H1 (cell line): ENCODE measurements around the gene UMAD1. TPM values are rescaled to one million over a fixed set of nuclear protein-coding genes. Genes with fewer than 3 reads are reported as not detected.

Source experiments
- CTCF ChIA-PET: fragments of 300-600 bp; sonication (Branson Sonifier 250); formaldehyde crosslinking; loops from one replicate; lab custom pipeline; 2021; ENCODE audit not compliant: partially characterized antibody; lab: Charles Lee
- POLR2A ChIA-PET: fragments of 300-600 bp; sonication (Branson Sonifier 250); formaldehyde crosslinking; loops from one replicate; lab custom pipeline; 2021; ENCODE audit warnings: inconsistent platforms; ENCODE audit not compliant: partially characterized antibody; lab: Charles Lee
- DNase-seq, 2 experiments: peaks; one replicate each; pipeline versions ENCODE4 v3.0.0 to v3.0.0-alpha.2; 2010 to 2022; ENCODE audit warnings: low spot score in 2 of 2, low read depth in 1 of 2, mixed read lengths in 1 of 2
- FAIRE-seq: peaks from 2 replicates; lab custom pipeline; 2011; peaks lifted over from hg19 to GRCh38; lab: Jason Lieb, UNC
- H2AFZ ChIP-seq: 2 replicates; pipeline ENCODE4 v1.8.1; 2012; ENCODE audit warnings: low read length, inconsistent platforms
- H2AK5ac ChIP-seq: 2 replicates; pipeline ENCODE4 v1.6.1; 2013; ENCODE audit warnings: low read depth, low read length
- H2BK120ac ChIP-seq: replicated peaks from 2 replicates; pipeline ENCODE3; 2013; ENCODE audit warnings: low read depth, low read length, inconsistent platforms
- H2BK12ac ChIP-seq: 2 replicates; pipeline ENCODE4 v1.6.1; 2013; ENCODE audit warnings: low read depth, low read length
- H2BK15ac ChIP-seq: 2 replicates; pipeline ENCODE4 v1.6.1; 2013; ENCODE audit warnings: low read length
- H2BK20ac ChIP-seq: 2 replicates; pipeline ENCODE4 v1.6.1; 2013; ENCODE audit warnings: low read length
- H2BK5ac ChIP-seq: 2 replicates; pipeline ENCODE4 v1.6.1; 2013; ENCODE audit warnings: low read depth, low read length
- H3K14ac ChIP-seq: 2 replicates; pipeline ENCODE4 v1.6.1; 2013; ENCODE audit warnings: inconsistent platforms; ENCODE audit not compliant: insufficient read length
- H3K18ac ChIP-seq: 2 replicates; pipeline ENCODE4 v1.6.1; 2013; ENCODE audit warnings: low read length; ENCODE audit errors: extremely low read depth
- H3K23ac ChIP-seq: 2 replicates; pipeline ENCODE4 v1.6.1; 2013; ENCODE audit warnings: inconsistent platforms; ENCODE audit not compliant: insufficient read length
- H3K23me2 ChIP-seq: 2 replicates; pipeline ENCODE4 v1.6.1; 2013; ENCODE audit warnings: low read depth, low read length
- H3K27ac ChIP-seq: 2 replicates; pipeline ENCODE4 v1.6.1; 2011; ENCODE audit warnings: low read depth, low read length, inconsistent platforms
- H3K27me3 ChIP-seq, 4 experiments: replicated peaks in 1 of 4; 1 replicate in 1 of 4; 2 replicates in 3 of 4; pipeline versions ENCODE4 v1.6.1 to v1.8.1; 2011 to 2013; ENCODE audit warnings: low read length in 3 of 4, mild to moderate bottlenecking in 3 of 4, inconsistent platforms in 2 of 4, mixed read lengths in 2 of 4, moderate library complexity in 1 of 4; ENCODE audit not compliant: control insufficient read depth in 3 of 4, insufficient read depth in 3 of 4; ENCODE audit errors: extremely low read depth in 1 of 4
- H3K36me3 ChIP-seq, 4 experiments: 2 replicates each; pipeline versions ENCODE4 v1.6.1 to v1.8.1; 2011 to 2013; ENCODE audit warnings: mild to moderate bottlenecking in 4 of 4, low read length in 3 of 4, moderate library complexity in 2 of 4, control low read depth in 1 of 4, inconsistent platforms in 1 of 4; ENCODE audit not compliant: insufficient read depth in 4 of 4, control insufficient read depth in 2 of 4
- H3K4ac ChIP-seq: replicated peaks from 2 replicates; pipeline ENCODE3; 2013; ENCODE audit warnings: low read length, low read depth, mixed read lengths, inconsistent platforms; ENCODE audit not compliant: insufficient read length
- H3K4me1 ChIP-seq, 4 experiments: replicated peaks in 1 of 4; 1 replicate in 1 of 4; 2 replicates in 3 of 4; pipeline versions ENCODE4 v1.6.1 to v1.8.1; 2011 to 2013; ENCODE audit warnings: low read length in 3 of 4, inconsistent platforms in 2 of 4, mixed read lengths in 1 of 4; ENCODE audit not compliant: insufficient read depth in 4 of 4, control insufficient read depth in 3 of 4
- H3K4me2 ChIP-seq, 2 experiments: 2 replicates each; pipeline versions ENCODE4 v1.6.1 to v1.8.1; 2011 to 2013; ENCODE audit warnings: low read depth in 2 of 2, low read length in 2 of 2, control low read depth in 1 of 2, inconsistent platforms in 1 of 2, mild to moderate bottlenecking in 1 of 2; ENCODE audit not compliant: insufficient read depth in 1 of 2
- H3K4me3 ChIP-seq, 4 experiments: fragments of 200-600, 300-600 bp in 1 of 4; sonication (generic), shearing (Covaris generic), sonication (Bioruptor Twin) in 1 of 4; 2 replicates each; pipeline versions ENCODE4 v1.5.1 to v1.8.1; 2011 to 2016; ENCODE audit warnings: low read length in 4 of 4, low read depth in 3 of 4, control low read depth in 2 of 4, inconsistent platforms in 2 of 4, mild to moderate bottlenecking in 2 of 4, mixed read lengths in 1 of 4, moderate library complexity in 1 of 4; ENCODE audit not compliant: insufficient read depth in 2 of 4; ENCODE audit errors: extremely low read depth in 1 of 4
- H3K56ac ChIP-seq: replicated peaks from 2 replicates; pipeline ENCODE3; 2013; ENCODE audit warnings: low read depth, mild to moderate bottlenecking, mixed read lengths, low read length, inconsistent platforms; ENCODE audit not compliant: insufficient read length
- H3K79me1 ChIP-seq: 2 replicates; pipeline ENCODE4 v1.6.1; 2013; ENCODE audit warnings: low read depth, low read length, control low read depth
- H3K79me2 ChIP-seq, 2 experiments: 2 replicates each; pipeline versions ENCODE4 v1.6.1 to v1.8.1; 2012 to 2013; ENCODE audit warnings: low read length in 2 of 2, mild to moderate bottlenecking in 2 of 2, inconsistent platforms in 1 of 2; ENCODE audit not compliant: insufficient read depth in 2 of 2, control insufficient read depth in 1 of 2
- H3K9ac ChIP-seq, 4 experiments: replicated peaks in 1 of 4; 1 replicate in 1 of 4; 2 replicates in 3 of 4; pipeline versions ENCODE4 v1.6.1 to v1.8.1; 2011 to 2013; ENCODE audit warnings: low read depth in 3 of 4, low read length in 3 of 4, control low read depth in 2 of 4, mild to moderate bottlenecking in 2 of 4, moderate library complexity in 2 of 4, inconsistent platforms in 1 of 4; ENCODE audit errors: extremely low read depth in 1 of 4
- H3K9me3 ChIP-seq, 2 experiments: 2 replicates each; pipeline versions ENCODE4 v1.6.1 to v1.8.1; 2012 to 2013; ENCODE audit warnings: mild to moderate bottlenecking in 2 of 2, moderate library complexity in 2 of 2, control low read depth in 1 of 2, inconsistent platforms in 1 of 2, low read depth in 1 of 2, low read length in 1 of 2, mixed read lengths in 1 of 2; ENCODE audit not compliant: insufficient read depth in 2 of 2
- H4K20me1 ChIP-seq, 2 experiments: replicated peaks in 1 of 2; 2 replicates each; pipeline versions ENCODE3 to v1.8.1; 2011 to 2013; ENCODE audit warnings: inconsistent platforms in 2 of 2, low read length in 2 of 2, mild to moderate bottlenecking in 1 of 2; ENCODE audit not compliant: insufficient read depth in 2 of 2, control insufficient read depth in 1 of 2
- H4K5ac ChIP-seq: 2 replicates; pipeline ENCODE4 v1.6.1; 2013; ENCODE audit warnings: low read length, low read depth, mixed read lengths, inconsistent platforms; ENCODE audit not compliant: insufficient read length
- H4K8ac ChIP-seq: 2 replicates; pipeline ENCODE4 v1.8.0; 2013; ENCODE audit warnings: mild to moderate bottlenecking, moderate library complexity, low read length, inconsistent platforms; ENCODE audit not compliant: insufficient read depth; ENCODE audit errors: extremely low read depth
- H4K91ac ChIP-seq: replicated peaks from 2 replicates; pipeline ENCODE3; 2013; ENCODE audit warnings: low read length, mixed read lengths, inconsistent platforms; ENCODE audit not compliant: insufficient read length
- ASH2L ChIP-seq: fragments of 200-600, 300-600 bp; sonication (generic); IDR thresholded peaks from one replicate; pipeline ENCODE4 v1.7.1; 2017; ENCODE audit warnings: low read length
- CEBPB ChIP-seq: IDR thresholded peaks from 2 replicates; pipeline ENCODE4 v1.6.1; 2012; ENCODE audit warnings: low read depth, low read length
- CTCF ChIP-seq, 3 experiments: IDR thresholded peaks; 1 replicate in 2 of 3; 2 replicates in 1 of 3; pipeline versions ENCODE4 v1.5.1 to v1.6.1; 2011; ENCODE audit warnings: low read length in 3 of 3, mild to moderate bottlenecking in 3 of 3, inconsistent platforms in 2 of 3, low read depth in 1 of 3, moderate library complexity in 1 of 3; ENCODE audit not compliant: insufficient read depth in 1 of 3; ENCODE audit errors: control extremely low read depth in 1 of 3
- RAD21 ChIP-seq, 2 experiments: IDR thresholded peaks in 1 of 2; conservative IDR thresholded peaks in 1 of 2; 2 replicates each; pipeline ENCODE4 v1.6.1; 2011; ENCODE audit warnings: low read depth in 2 of 2, low read length in 2 of 2, improper control_type of control experiment in 1 of 2, inconsistent platforms in 1 of 2, mild to moderate bottlenecking in 1 of 2, moderate library complexity in 1 of 2
- RNF2 ChIP-seq: fragments of 200-900, 300-1000 bp; sonication (generic); IDR thresholded peaks from 2 replicates; pipeline ENCODE4 v1.7.1; 2016; ENCODE audit warnings: borderline replicate concordance, low read depth, mild to moderate bottlenecking, antibody characterized with exemption, low read length; ENCODE audit not compliant: poor library complexity, severe bottlenecking; ENCODE audit errors: missing control alignments
- WGBS, 2 experiments: shearing (Covaris generic) in 1 of 2; methylation state at CpG; one replicate each; pipeline versions ENCODE4 v1.1.6 to v1.1.7; 2013 to 2015; ENCODE audit warnings: low lambda C conversion rate in 2 of 2, mixed read lengths in 2 of 2, inconsistent platforms in 1 of 2, low coverage in 1 of 2, missing lambda C conversion rate in 1 of 2; ENCODE audit not compliant: insufficient replicate concordance in 2 of 2, insufficient coverage in 1 of 2, insufficient read length in 1 of 2; ENCODE audit errors: extremely low coverage in 1 of 2, missing lambda C conversion rate in 1 of 2; 5-methylcytosine and 5-hydroxymethylcytosine counted together
- polyA plus RNA-seq, 7 experiments: library from polyadenylated mRNA; depleted of rRNA in 3 of 7; stranded (reverse) in 5 of 7; unstranded in 2 of 7; fragments of >200 nt in 5 of 7; fragments of 200-250 nt in 2 of 7; gene quantifications; 1 replicate in 5 of 7; 2 replicates in 1 of 7; 4 replicates in 1 of 7; pipeline versions ENCODE4 v1.2.1 to v1.2.3, GENCODE V29; 2011 to 2013; ENCODE audit warnings: missing spikeins in 2 of 7, mixed read lengths in 2 of 7
- total RNA-seq: library from RNA; stranded (reverse); fragmentation: NEBNext Ultra II Directional; extraction: Animal tissue kit (Norgen Biotek cat#: 25700); gene quantifications from 2 replicates; pipeline ENCODE4 v1.2.1, GENCODE V29; 2021

Gene UMAD1
- total and polyA plus RNA-seq, 2 of the 8 experiments (the other 6 are each of a cell fraction or from before 2014, with no cell fraction given), result 10.4 to 12.3 TPM

- no peak overlapping the region for H2BK5ac ChIP-seq
- TF ChIP-seq RNF2 (no peak), CTCF (IDR thresholded peaks at IDR 0.05; ENCODE audit: control extremely low read depth in 1 of 3, insufficient read depth in 1 of 3, low read depth in 1 of 3, low read length in 3 of 3) (peak in 1 of 3 experiments; percentile 33; a peak in 2 of 4 replicates), ASH2L (no peak), RAD21 (IDR thresholded peaks at IDR 0.05 in 1 of 2, conservative IDR thresholded peaks at IDR 0.05 in 1 of 2; ENCODE audit: low read depth in 2 of 2, low read length in 2 of 2) (peak; percentile 56 to 63), CEBPB (peak; percentile 35; the same call in 1 of the 2 replicates)
- H4K8ac ChIP-seq, result no peak overlapping the region
- H2AK5ac ChIP-seq, result no peak overlapping the region
- H3K4ac ChIP-seq, result no peak overlapping the region
- no peaks in the 10 kb centered on the region for H4K20me1 ChIP-seq
- H4K5ac ChIP-seq, result no peak overlapping the region
- POLR2A ChIA-PET, result no interaction called here
- no peak overlapping the region for H3K56ac ChIP-seq
- H3K14ac ChIP-seq, result no peak overlapping the region
- H3K79me2 ChIP-seq, result no peaks in the 10 kb centered on the region
- no peak overlapping the region for H3K27ac ChIP-seq
- H3K4me2 ChIP-seq, result no peak overlapping the region
- no peaks in the 10 kb centered on the region for H3K23me2 ChIP-seq
- no peaks in the 10 kb centered on the region for H3K36me3 ChIP-seq
- no peaks in the 10 kb centered on the region for H3K4me1 ChIP-seq
- H3K79me1 ChIP-seq, result no peaks in the 10 kb centered on the region
- no peak overlapping the region for H2BK12ac ChIP-seq
- CTCF ChIA-PET, result interaction anchor here (0.5 to 2.9 kb wide), 47 partner anchors 11 to 615 kb away, joined by 3 to 19 read pairs (median 4); no protein-coding TSS in a partner anchor
- H4K91ac ChIP-seq, result no peak overlapping the region
- DNase-seq (no peak), FAIRE-seq (peak; percentile 63)
- no peak overlapping the region for H3K9ac ChIP-seq
- H3K23ac ChIP-seq, result no peak overlapping the region
- H3K27me3 ChIP-seq, result no peaks in the 10 kb centered on the region
- H2AFZ ChIP-seq, result no peak overlapping the region
- WGBS, 2 experiments, result 72% methylated on average over 7 of the region's 7 CpGs; no CpG with 5 or more reads in 1 of the 2 experiments
- no peak overlapping the region for H3K18ac ChIP-seq
- no peak overlapping the region for H2BK20ac ChIP-seq
- H2BK120ac ChIP-seq, result no peak overlapping the region
- H2BK15ac ChIP-seq, result no peak overlapping the region
- H3K9me3 ChIP-seq, result peaks cover 0 to 2% of the 10 kb centered on the region in 2 experiments; a peak in 1 of 4 replicates
- no peak overlapping the region for H3K4me3 ChIP-seq
Observed at GRCh38 chr7:7681191-7681935, 40.8 kb downstream of the UMAD1 start.
